H1 (cell line): ENCODE results near the gene TMEM30A. TPM values are rescaled to one million over a fixed set of nuclear protein-coding genes. Genes with fewer than 3 reads are reported as not detected.

ENCODE experiments used
- CTCF ChIA-PET: fragments of 300-600 bp; sonication (Branson Sonifier 250); formaldehyde crosslinking; loops from one replicate; lab custom pipeline; 2021; ENCODE audit not compliant: partially characterized antibody; lab: Charles Lee
- POLR2A ChIA-PET: fragments of 300-600 bp; sonication (Branson Sonifier 250); formaldehyde crosslinking; loops from one replicate; lab custom pipeline; 2021; ENCODE audit warnings: inconsistent platforms; ENCODE audit not compliant: partially characterized antibody; lab: Charles Lee
- DNase-seq, 2 experiments: peaks; one replicate each; pipeline versions ENCODE4 v3.0.0 to v3.0.0-alpha.2; 2010 to 2022; ENCODE audit warnings: low spot score in 2 of 2, low read depth in 1 of 2, mixed read lengths in 1 of 2
- FAIRE-seq: peaks from 2 replicates; lab custom pipeline; 2011; peaks lifted over from hg19 to GRCh38; lab: Jason Lieb, UNC
- H2AFZ ChIP-seq: 2 replicates; pipeline ENCODE4 v1.8.1; 2012; ENCODE audit warnings: low read length, inconsistent platforms
- H2AK5ac ChIP-seq: 2 replicates; pipeline ENCODE4 v1.6.1; 2013; ENCODE audit warnings: low read depth, low read length
- H2BK120ac ChIP-seq: replicated peaks from 2 replicates; pipeline ENCODE3; 2013; ENCODE audit warnings: low read depth, low read length, inconsistent platforms
- H2BK12ac ChIP-seq: 2 replicates; pipeline ENCODE4 v1.6.1; 2013; ENCODE audit warnings: low read depth, low read length
- H2BK15ac ChIP-seq: 2 replicates; pipeline ENCODE4 v1.6.1; 2013; ENCODE audit warnings: low read length
- H2BK20ac ChIP-seq: 2 replicates; pipeline ENCODE4 v1.6.1; 2013; ENCODE audit warnings: low read length
- H2BK5ac ChIP-seq: 2 replicates; pipeline ENCODE4 v1.6.1; 2013; ENCODE audit warnings: low read depth, low read length
- H3K14ac ChIP-seq: 2 replicates; pipeline ENCODE4 v1.6.1; 2013; ENCODE audit warnings: inconsistent platforms; ENCODE audit not compliant: insufficient read length
- H3K18ac ChIP-seq: 2 replicates; pipeline ENCODE4 v1.6.1; 2013; ENCODE audit warnings: low read length; ENCODE audit errors: extremely low read depth
- H3K23ac ChIP-seq: 2 replicates; pipeline ENCODE4 v1.6.1; 2013; ENCODE audit warnings: inconsistent platforms; ENCODE audit not compliant: insufficient read length
- H3K23me2 ChIP-seq: 2 replicates; pipeline ENCODE4 v1.6.1; 2013; ENCODE audit warnings: low read depth, low read length
- H3K27ac ChIP-seq: 2 replicates; pipeline ENCODE4 v1.6.1; 2011; ENCODE audit warnings: low read depth, low read length, inconsistent platforms
- H3K27me3 ChIP-seq, 4 experiments: replicated peaks in 1 of 4; 1 replicate in 1 of 4; 2 replicates in 3 of 4; pipeline versions ENCODE4 v1.6.1 to v1.8.1; 2011 to 2013; ENCODE audit warnings: low read length in 3 of 4, mild to moderate bottlenecking in 3 of 4, inconsistent platforms in 2 of 4, mixed read lengths in 2 of 4, moderate library complexity in 1 of 4; ENCODE audit not compliant: control insufficient read depth in 3 of 4, insufficient read depth in 3 of 4; ENCODE audit errors: extremely low read depth in 1 of 4
- H3K36me3 ChIP-seq, 4 experiments: 2 replicates each; pipeline versions ENCODE4 v1.6.1 to v1.8.1; 2011 to 2013; ENCODE audit warnings: mild to moderate bottlenecking in 4 of 4, low read length in 3 of 4, moderate library complexity in 2 of 4, control low read depth in 1 of 4, inconsistent platforms in 1 of 4; ENCODE audit not compliant: insufficient read depth in 4 of 4, control insufficient read depth in 2 of 4
- H3K4ac ChIP-seq: replicated peaks from 2 replicates; pipeline ENCODE3; 2013; ENCODE audit warnings: low read length, low read depth, mixed read lengths, inconsistent platforms; ENCODE audit not compliant: insufficient read length
- H3K4me1 ChIP-seq, 4 experiments: replicated peaks in 1 of 4; 1 replicate in 1 of 4; 2 replicates in 3 of 4; pipeline versions ENCODE4 v1.6.1 to v1.8.1; 2011 to 2013; ENCODE audit warnings: low read length in 3 of 4, inconsistent platforms in 2 of 4, mixed read lengths in 1 of 4; ENCODE audit not compliant: insufficient read depth in 4 of 4, control insufficient read depth in 3 of 4
- H3K4me2 ChIP-seq, 2 experiments: 2 replicates each; pipeline versions ENCODE4 v1.6.1 to v1.8.1; 2011 to 2013; ENCODE audit warnings: low read depth in 2 of 2, low read length in 2 of 2, control low read depth in 1 of 2, inconsistent platforms in 1 of 2, mild to moderate bottlenecking in 1 of 2; ENCODE audit not compliant: insufficient read depth in 1 of 2
- H3K4me3 ChIP-seq, 4 experiments: fragments of 200-600, 300-600 bp in 1 of 4; sonication (generic), shearing (Covaris generic), sonication (Bioruptor Twin) in 1 of 4; 2 replicates each; pipeline versions ENCODE4 v1.5.1 to v1.8.1; 2011 to 2016; ENCODE audit warnings: low read length in 4 of 4, low read depth in 3 of 4, control low read depth in 2 of 4, inconsistent platforms in 2 of 4, mild to moderate bottlenecking in 2 of 4, mixed read lengths in 1 of 4, moderate library complexity in 1 of 4; ENCODE audit not compliant: insufficient read depth in 2 of 4; ENCODE audit errors: extremely low read depth in 1 of 4
- H3K56ac ChIP-seq: replicated peaks from 2 replicates; pipeline ENCODE3; 2013; ENCODE audit warnings: low read depth, mild to moderate bottlenecking, mixed read lengths, low read length, inconsistent platforms; ENCODE audit not compliant: insufficient read length
- H3K79me1 ChIP-seq: 2 replicates; pipeline ENCODE4 v1.6.1; 2013; ENCODE audit warnings: low read depth, low read length, control low read depth
- H3K79me2 ChIP-seq, 2 experiments: 2 replicates each; pipeline versions ENCODE4 v1.6.1 to v1.8.1; 2012 to 2013; ENCODE audit warnings: low read length in 2 of 2, mild to moderate bottlenecking in 2 of 2, inconsistent platforms in 1 of 2; ENCODE audit not compliant: insufficient read depth in 2 of 2, control insufficient read depth in 1 of 2
- H3K9ac ChIP-seq, 4 experiments: replicated peaks in 1 of 4; 1 replicate in 1 of 4; 2 replicates in 3 of 4; pipeline versions ENCODE4 v1.6.1 to v1.8.1; 2011 to 2013; ENCODE audit warnings: low read depth in 3 of 4, low read length in 3 of 4, control low read depth in 2 of 4, mild to moderate bottlenecking in 2 of 4, moderate library complexity in 2 of 4, inconsistent platforms in 1 of 4; ENCODE audit errors: extremely low read depth in 1 of 4
- H3K9me3 ChIP-seq, 2 experiments: 2 replicates each; pipeline versions ENCODE4 v1.6.1 to v1.8.1; 2012 to 2013; ENCODE audit warnings: mild to moderate bottlenecking in 2 of 2, moderate library complexity in 2 of 2, control low read depth in 1 of 2, inconsistent platforms in 1 of 2, low read depth in 1 of 2, low read length in 1 of 2, mixed read lengths in 1 of 2; ENCODE audit not compliant: insufficient read depth in 2 of 2
- H4K20me1 ChIP-seq, 2 experiments: replicated peaks in 1 of 2; 2 replicates each; pipeline versions ENCODE3 to v1.8.1; 2011 to 2013; ENCODE audit warnings: inconsistent platforms in 2 of 2, low read length in 2 of 2, mild to moderate bottlenecking in 1 of 2; ENCODE audit not compliant: insufficient read depth in 2 of 2, control insufficient read depth in 1 of 2
- H4K5ac ChIP-seq: 2 replicates; pipeline ENCODE4 v1.6.1; 2013; ENCODE audit warnings: low read length, low read depth, mixed read lengths, inconsistent platforms; ENCODE audit not compliant: insufficient read length
- H4K8ac ChIP-seq: 2 replicates; pipeline ENCODE4 v1.8.0; 2013; ENCODE audit warnings: mild to moderate bottlenecking, moderate library complexity, low read length, inconsistent platforms; ENCODE audit not compliant: insufficient read depth; ENCODE audit errors: extremely low read depth
- H4K91ac ChIP-seq: replicated peaks from 2 replicates; pipeline ENCODE3; 2013; ENCODE audit warnings: low read length, mixed read lengths, inconsistent platforms; ENCODE audit not compliant: insufficient read length
- CBX5 ChIP-seq: fragments of 300-800, 300-1000 bp; sonication (generic); IDR thresholded peaks from 2 replicates; pipeline ENCODE4 v1.7.1; 2016; ENCODE audit warnings: antibody characterized with exemption, low read length, low read depth
- MAX ChIP-seq: IDR thresholded peaks from 2 replicates; pipeline ENCODE4 v1.6.1; 2012; ENCODE audit warnings: inconsistent platforms
- POLR2A ChIP-seq, 2 experiments: IDR thresholded peaks; 1 replicate in 1 of 2; 2 replicates in 1 of 2; pipeline ENCODE4 v1.6.1; 2011; ENCODE audit warnings: low read depth in 2 of 2, low read length in 2 of 2, mild to moderate bottlenecking in 2 of 2; ENCODE audit errors: control extremely low read depth in 1 of 2
- WGBS, 2 experiments: shearing (Covaris generic) in 1 of 2; methylation state at CpG; one replicate each; pipeline versions ENCODE4 v1.1.6 to v1.1.7; 2013 to 2015; ENCODE audit warnings: low lambda C conversion rate in 2 of 2, mixed read lengths in 2 of 2, inconsistent platforms in 1 of 2, low coverage in 1 of 2, missing lambda C conversion rate in 1 of 2; ENCODE audit not compliant: insufficient replicate concordance in 2 of 2, insufficient coverage in 1 of 2, insufficient read length in 1 of 2; ENCODE audit errors: extremely low coverage in 1 of 2, missing lambda C conversion rate in 1 of 2; 5-methylcytosine and 5-hydroxymethylcytosine counted together
- polyA plus RNA-seq, 7 experiments: library from polyadenylated mRNA; depleted of rRNA in 3 of 7; stranded (reverse) in 5 of 7; unstranded in 2 of 7; fragments of >200 nt in 5 of 7; fragments of 200-250 nt in 2 of 7; gene quantifications; 1 replicate in 5 of 7; 2 replicates in 1 of 7; 4 replicates in 1 of 7; pipeline versions ENCODE4 v1.2.1 to v1.2.3, GENCODE V29; 2011 to 2013; ENCODE audit warnings: missing spikeins in 2 of 7, mixed read lengths in 2 of 7
- total RNA-seq: library from RNA; stranded (reverse); fragmentation: NEBNext Ultra II Directional; extraction: Animal tissue kit (Norgen Biotek cat#: 25700); gene quantifications from 2 replicates; pipeline ENCODE4 v1.2.1, GENCODE V29; 2021

The TMEM30A gene
- total and polyA plus RNA-seq, 2 of the 8 experiments (the other 6 are each of a cell fraction or from before 2014, with no cell fraction given), result 10.5 to 71.0 TPM

- Histone ChIP-seq H3K4me2 (peak overlapping the region; percentile 85 to 92), H4K8ac (no peak overlapping the region), H3K9ac (peak overlapping the region; percentile 13 to 64 (median 36); a peak in 4 of 7 replicates), H3K23ac (no peak overlapping the region), H3K9me3 (no peaks in the 10 kb centered on the region), H2BK120ac (no peak overlapping the region), H3K27me3 (no peaks in the 10 kb centered on the region), H3K4ac (no peak overlapping the region), H2AK5ac (no peak overlapping the region), H2BK20ac (no peak overlapping the region), H2AFZ (no peak overlapping the region), H3K4me1 (peaks cover 0 to 12% (median under 1%) of the 10 kb centered on the region in 4 experiments; a peak in 3 of 7 replicates), H3K36me3 (no peaks in the 10 kb centered on the region), H3K4me3 (peak overlapping the region; percentile 74 to 99 (median 98)), H2BK12ac (no peak overlapping the region), H3K14ac (no peak overlapping the region), H3K23me2 (no peaks in the 10 kb centered on the region), H2BK15ac (no peak overlapping the region), H3K79me2 (peaks cover 16 to 41% of the 10 kb centered on the region in 2 experiments), H3K18ac (no peak overlapping the region), H2BK5ac (no peak overlapping the region), H4K20me1 (peaks cover 2 to 4% of the 10 kb centered on the region in 2 experiments), H3K79me1 (0 out of 2 replicates have a peak, but pooled peaks cover 3% of the 10 kb centered on the region), H4K91ac (no peak overlapping the region), H4K5ac (no peak overlapping the region), H3K56ac (no peak overlapping the region), H3K27ac (no peak overlapping the region; the same call in 1 of the 2 replicates)
- no peak for DNase-seq
- FAIRE-seq, result no peak
- ChIA-PET POLR2A (interaction anchor here (1.0 to 2.2 kb wide), 6 partner anchors 10 to 317 kb away, joined by 3 to 11 read pairs (median 10); partner anchors contain the start of genes COX7A2 and SENP6), CTCF (interaction anchor here (1.4 to 2.4 kb wide), 3 partner anchors 10 to 83 kb away, joined by 4 to 7 read pairs (median 6); no protein-coding TSS in a partner anchor)
- 5% methylated on average over 6 of the region's 6 CpGs; no CpG with 5 or more reads in 1 of the 2 experiments for WGBS, 2 experiments
- TF ChIP-seq MAX (no peak), POLR2A (IDR thresholded peaks at IDR 0.05; ENCODE audit: control extremely low read depth in 1 of 2, low read depth in 2 of 2, low read length in 2 of 2) (peak in 1 of 2 experiments; percentile 2; a peak in 1 of 3 replicates), CBX5 (no peak)
These were observed 669 bp upstream of the TMEM30A start for GRCh38 chr6:75285283-75285639.
